SK-N-MC (cell line): ENCODE results near the gene PHF14.
A peak's percentile ranks its signal among the peaks of the same experiment; 100 is the strongest.

Source experiments
- DNase-seq: peaks from one replicate; pipeline ENCODE4 v3.0.0-alpha.2; 2011; ENCODE audit warnings: low read depth, low spot score
- H3K27ac ChIP-seq: fragments of 200-600 bp; sonication (generic); 2 replicates; pipeline ENCODE4 v1.5.1; 2016; ENCODE audit warnings: mixed run types
- H3K36me3 ChIP-seq: fragments of 200-600 bp; sonication (generic); 2 replicates; pipeline ENCODE4 v1.6.1; 2017; ENCODE audit warnings: antibody characterized with exemption, low read length, mixed read lengths; ENCODE audit not compliant: insufficient read depth
- H3K4me3 ChIP-seq: fragments of 200-600 bp; sonication (generic); 2 replicates; pipeline ENCODE4 v1.5.1; 2016
- H3K9ac ChIP-seq: fragments of 200-600 bp; sonication (generic); 2 replicates; pipeline ENCODE4 v1.8.0; 2017; ENCODE audit warnings: mixed run types, mixed read lengths; ENCODE audit not compliant: insufficient read length
- H3K9me3 ChIP-seq: fragments of 200-600 bp; sonication (generic); 2 replicates; pipeline ENCODE4 v1.6.1; 2017; ENCODE audit warnings: low read depth, mild to moderate bottlenecking, antibody characterized with exemption, low read length, moderate library complexity, mixed read lengths
- EZH2 ChIP-seq: fragments of 200-600 bp; sonication (generic); IDR thresholded peaks from one replicate; pipeline ENCODE4 v1.6.1; 2017; ENCODE audit warnings: antibody characterized with exemption
- FOXP2 ChIP-seq: optimal IDR thresholded peaks from 2 replicates; pipeline ENCODE3; 2011; ENCODE audit warnings: mild to moderate bottlenecking, moderate library complexity; ENCODE audit not compliant: insufficient read depth; ENCODE audit errors: extremely low read length, control extremely low read depth
- POLR2AphosphoS5 ChIP-seq: IDR thresholded peaks from 2 replicates; pipeline ENCODE4 v1.6.1; 2012; ENCODE audit warnings: mild to moderate bottlenecking, low read depth, low read length, borderline replicate concordance

Gene PHF14

DNA sequence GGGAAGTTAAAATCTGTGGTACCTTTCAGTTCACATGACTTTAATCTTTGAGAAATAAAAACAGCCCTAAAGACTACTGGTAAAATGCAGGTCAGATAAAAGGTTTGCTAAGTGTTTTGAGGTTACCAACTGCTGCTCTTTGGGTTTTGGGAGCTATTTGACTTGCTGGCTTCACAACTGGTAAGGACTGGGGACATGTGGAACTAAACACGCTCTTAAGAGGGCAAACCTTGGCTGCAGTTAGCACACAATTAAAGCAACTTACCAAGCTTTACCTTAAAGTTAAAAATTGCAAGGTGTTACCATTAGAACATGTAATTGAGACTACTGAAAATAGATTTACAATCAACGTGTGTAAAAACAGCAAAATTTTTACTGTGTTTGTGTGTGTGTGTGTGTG is 220.2 kb downstream of the PHF14 start:
- peak overlapping the region; percentile 83 for H3K4me3 ChIP-seq
- H3K36me3 ChIP-seq: 0 out of 2 replicates have a peak, but pooled peaks cover under 1% of the 10 kb centered on the region
- H3K9ac ChIP-seq: peak overlapping the region; percentile 77
- no peaks in the 10 kb centered on the region for H3K9me3 ChIP-seq
- TF ChIP-seq FOXP2: no peak
- TF ChIP-seq POLR2AphosphoS5: no peak
- DNase-seq: no peak
- peak overlapping the region; percentile 88 for H3K27ac ChIP-seq

DNA sequence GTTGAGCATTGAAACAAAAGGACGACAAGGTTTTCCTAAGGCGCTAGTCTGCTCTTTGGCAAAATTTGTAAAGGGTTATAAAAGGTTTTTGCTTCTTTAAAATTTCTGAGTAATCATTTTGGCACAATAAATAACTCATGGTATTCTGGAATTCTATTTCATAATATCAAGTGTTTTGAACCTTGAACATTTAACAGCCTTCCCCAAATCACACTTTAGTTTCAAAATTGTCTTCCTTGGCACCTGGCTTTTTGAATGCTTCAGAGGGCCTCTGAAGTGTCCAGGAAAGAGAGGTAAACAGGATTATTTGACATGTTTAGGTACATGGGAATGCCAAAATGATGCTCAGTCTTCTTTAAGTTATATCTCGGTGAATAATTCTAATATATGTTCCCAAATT is 220.8 kb downstream of the PHF14 start:
- peaks cover 4% of the 10 kb centered on the region; the same call in 1 of the 2 replicates for H3K36me3 ChIP-seq
- peak overlapping the region; percentile 83 for H3K4me3 ChIP-seq
- TF ChIP-seq EZH2: no peak
- no peak for TF ChIP-seq FOXP2
- no peak for TF ChIP-seq POLR2AphosphoS5
- DNase-seq: no peak
- H3K9me3 ChIP-seq: no peaks in the 10 kb centered on the region
- H3K9ac ChIP-seq: peak overlapping the region; percentile 77
- peak overlapping the region; percentile 88 for H3K27ac ChIP-seq

DNA sequence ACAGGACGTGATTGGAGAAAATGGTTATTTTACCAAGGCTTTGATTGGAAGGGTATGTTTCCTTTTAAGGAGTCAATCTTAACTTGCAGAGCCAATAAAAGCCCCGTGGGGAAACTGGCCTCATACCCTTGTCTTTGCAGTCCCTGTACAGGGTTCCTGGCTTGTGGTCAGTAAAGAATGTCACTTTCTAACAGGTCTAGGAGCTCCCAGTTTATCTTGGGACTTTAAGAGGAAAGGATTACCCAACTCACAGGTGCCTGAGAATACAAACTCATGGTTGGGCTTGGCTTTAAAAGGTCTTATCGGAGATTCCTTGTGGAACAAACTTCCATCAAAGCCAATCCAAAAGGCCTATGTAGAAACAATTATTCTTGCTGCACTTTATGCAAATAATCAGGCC is 221.8 kb downstream of the PHF14 start:
- Histone ChIP-seq H3K4me3 (peak overlapping the region; percentile 83), H3K9ac (no peak overlapping the region), H3K9me3 (no peaks in the 10 kb centered on the region), H3K27ac (peak overlapping the region; percentile 88), H3K36me3 (peaks cover 9% of the 10 kb centered on the region)
- no peak for DNase-seq
- TF ChIP-seq POLR2AphosphoS5: no peak
- no peak for TF ChIP-seq FOXP2
- no peak for TF ChIP-seq EZH2

DNA sequence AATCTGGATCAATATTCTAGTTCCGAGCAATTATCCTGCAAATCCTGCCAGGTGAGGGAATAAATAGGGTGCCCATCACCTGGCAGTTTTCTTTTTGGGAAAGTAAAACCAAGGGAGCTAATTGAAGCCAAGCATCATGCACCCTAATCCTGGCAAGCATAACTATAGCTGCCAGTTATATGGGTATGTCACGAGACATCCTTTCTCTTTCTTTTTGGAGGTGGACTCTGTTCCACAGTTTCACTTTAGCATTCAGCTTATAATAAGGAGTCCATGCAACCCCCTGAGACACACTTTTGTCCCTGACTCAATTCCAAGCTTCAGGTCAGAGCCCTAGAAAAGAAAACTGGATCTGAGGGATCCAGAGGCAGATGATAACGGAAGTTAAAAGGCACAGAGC is 222.5 kb downstream of the PHF14 start:
- TF ChIP-seq POLR2AphosphoS5 (no peak), EZH2 (no peak), FOXP2 (no peak)
- no peak for DNase-seq
- peak overlapping the region; percentile 88; the same call in 1 of the 2 replicates for H3K27ac ChIP-seq
- H3K36me3 ChIP-seq: peaks cover 15% of the 10 kb centered on the region
- H3K9ac ChIP-seq: no peak overlapping the region
- no peaks in the 10 kb centered on the region for H3K9me3 ChIP-seq
- H3K4me3 ChIP-seq: no peak overlapping the region

DNA sequence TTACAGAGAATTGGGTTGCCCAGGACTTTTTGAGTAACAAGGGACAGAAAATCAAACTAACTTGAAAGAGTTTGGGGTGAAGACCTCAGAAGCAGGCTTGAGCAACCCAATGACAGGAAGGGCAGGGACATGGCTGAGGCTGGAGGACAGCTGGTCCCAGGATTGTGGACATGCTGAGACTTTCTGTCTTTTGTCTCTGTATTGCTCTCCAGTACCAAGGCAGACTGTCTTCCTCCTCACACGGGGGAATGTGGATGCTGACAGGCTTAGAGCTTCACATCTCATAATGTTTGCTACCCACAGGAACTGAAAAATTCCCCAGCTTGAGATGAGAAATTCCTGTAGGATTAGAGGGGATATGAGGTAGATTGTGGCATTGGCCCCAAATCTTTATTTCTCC is 229.6 kb downstream of the PHF14 start:
- Histone ChIP-seq H3K9ac (no peak overlapping the region), H3K27ac (no peak overlapping the region), H3K36me3 (peaks cover 21% of the 10 kb centered on the region), H3K4me3 (no peak overlapping the region), H3K9me3 (no peaks in the 10 kb centered on the region)
- no peak for DNase-seq
- TF ChIP-seq EZH2 (no peak), POLR2AphosphoS5 (no peak), FOXP2 (no peak)

DNA sequence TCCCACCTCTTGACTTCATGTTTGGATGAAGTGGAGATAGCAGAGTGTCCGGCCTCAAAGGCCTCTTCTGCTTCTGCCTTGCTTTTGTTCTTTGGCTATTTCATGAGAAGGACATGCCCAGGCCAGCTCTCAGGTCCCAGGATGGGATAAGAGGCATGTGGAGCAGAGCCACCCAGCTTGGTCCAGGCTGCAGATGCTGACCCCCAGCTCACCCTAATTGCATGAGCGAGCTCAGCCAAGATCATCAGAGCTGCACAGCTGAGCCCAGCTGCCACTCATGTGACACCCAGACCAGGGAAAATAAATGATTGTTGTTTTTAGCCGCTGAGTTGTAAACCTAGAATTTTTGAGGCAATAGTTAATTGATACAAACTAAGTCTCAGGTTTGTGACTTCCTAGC is 230.0 kb downstream of the PHF14 start:
- TF ChIP-seq FOXP2 (no peak), POLR2AphosphoS5 (no peak), EZH2 (no peak)

DNA sequence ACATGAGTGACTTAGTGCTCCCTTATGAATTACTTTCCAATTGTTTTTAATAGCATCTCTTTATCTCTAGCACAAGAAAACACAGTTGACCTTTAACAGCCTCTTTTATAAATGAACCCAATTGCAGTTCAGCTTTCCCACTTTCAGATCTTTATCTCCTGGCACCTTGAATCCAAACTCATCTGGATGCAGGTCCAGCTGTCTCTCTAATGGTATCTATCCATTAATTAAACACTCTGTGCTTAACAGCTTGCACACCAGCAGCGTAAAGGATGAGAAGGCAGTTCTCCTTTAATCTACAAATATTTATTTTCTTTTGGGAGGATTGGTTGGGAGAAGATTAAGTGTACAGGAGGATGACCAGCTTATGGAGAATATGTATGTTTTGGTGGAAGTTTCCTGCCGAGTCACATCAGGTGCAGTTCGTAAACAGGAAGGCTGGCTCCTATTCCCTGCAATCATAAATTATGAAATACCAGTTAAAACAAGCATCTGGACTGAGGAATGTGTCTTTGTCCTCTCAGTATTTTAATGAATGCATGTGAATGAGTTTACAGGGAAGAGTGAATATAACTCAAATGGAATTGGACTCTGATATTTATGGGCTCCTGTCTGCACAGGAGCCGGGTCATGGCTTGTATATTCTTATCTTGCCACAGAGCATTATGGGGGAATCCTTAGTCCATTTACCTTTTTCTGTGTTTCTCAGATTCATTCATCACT is 232.7 kb downstream of the PHF14 start:
- TF ChIP-seq POLR2AphosphoS5: no peak
- no peak for TF ChIP-seq EZH2
- peak; percentile 18 for TF ChIP-seq FOXP2
- Histone ChIP-seq H3K27ac (peak overlapping the region; percentile 74), H3K4me3 (no peak overlapping the region), H3K36me3 (peaks cover 4% of the 10 kb centered on the region; the same call in 1 of the 2 replicates), H3K9me3 (no peaks in the 10 kb centered on the region), H3K9ac (peak overlapping the region; percentile 10)
- DNase-seq: no peak

More for the DNA sequence above, 230.0 kb downstream of the PHF14 start:
- Histone ChIP-seq H3K27ac (no peak overlapping the region), H3K9me3 (no peaks in the 10 kb centered on the region), H3K9ac (no peak overlapping the region), H3K36me3 (peaks cover 21% of the 10 kb centered on the region), H3K4me3 (no peak overlapping the region)
- DNase-seq: no peak

DNA sequence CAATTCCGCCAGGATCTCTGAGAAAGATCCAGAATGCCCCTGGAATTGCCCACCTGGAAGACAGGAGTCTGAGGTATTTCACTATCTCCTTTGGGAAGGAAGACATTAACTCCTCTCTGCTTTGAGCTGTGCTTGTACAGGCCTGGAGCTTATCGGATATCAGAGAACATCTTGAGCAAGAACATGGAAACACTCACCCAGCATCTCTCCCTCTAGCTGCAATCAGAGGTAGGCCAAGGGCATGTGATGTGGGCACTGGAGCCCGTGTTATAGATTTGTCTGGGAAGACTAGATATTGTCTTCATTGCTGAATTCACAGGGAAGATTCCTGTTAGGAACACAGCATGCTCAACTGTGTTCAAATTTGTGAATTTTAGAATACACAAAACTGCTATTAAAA is 233.9 kb downstream of the PHF14 start:
- no peak overlapping the region for H3K9ac ChIP-seq
- no peak overlapping the region for H3K4me3 ChIP-seq
- DNase-seq: no peak
- no peak for TF ChIP-seq EZH2
- no peak for TF ChIP-seq FOXP2
- TF ChIP-seq POLR2AphosphoS5: no peak
- H3K27ac ChIP-seq: no peak overlapping the region
- H3K36me3 ChIP-seq: no peaks in the 10 kb centered on the region
- H3K9me3 ChIP-seq: no peaks in the 10 kb centered on the region

DNA sequence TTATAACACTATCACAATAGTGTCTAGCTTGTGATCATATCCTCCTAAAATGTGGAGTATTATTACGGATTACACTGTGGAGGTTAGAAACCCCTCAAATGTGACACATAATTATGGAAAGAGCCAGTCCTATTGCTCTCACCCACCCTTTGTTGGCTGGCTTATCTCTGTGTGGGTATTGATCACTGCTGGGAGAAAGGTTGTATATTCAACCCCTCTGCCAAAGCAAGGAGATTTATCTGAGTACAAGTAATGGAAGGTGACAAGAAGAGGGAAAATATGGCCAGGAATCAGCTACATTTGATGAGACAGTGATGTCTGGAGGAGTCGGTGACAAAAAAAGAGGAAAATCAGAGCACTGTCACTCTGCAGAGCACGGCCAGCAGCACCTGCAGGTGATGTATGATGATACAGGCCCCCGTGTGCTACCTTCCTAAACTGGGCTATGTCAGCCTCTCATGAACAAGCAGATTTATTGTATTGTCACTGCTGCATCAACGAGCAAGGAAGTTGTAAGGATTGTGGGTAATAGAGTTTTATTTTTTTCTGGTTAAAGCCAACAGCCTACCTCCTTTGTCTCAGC is 235.3 kb downstream of the PHF14 start:
- DNase-seq: no peak
- Histone ChIP-seq H3K4me3 (no peak overlapping the region), H3K36me3 (no peaks in the 10 kb centered on the region), H3K9ac (no peak overlapping the region), H3K27ac (no peak overlapping the region), H3K9me3 (no peaks in the 10 kb centered on the region)
- TF ChIP-seq FOXP2 (no peak), POLR2AphosphoS5 (no peak), EZH2 (no peak)
